H9 (cell line): ENCODE measurements around the gene ENOX2. TPM values are rescaled to one million over a fixed set of nuclear protein-coding genes. Genes with fewer than 3 reads are reported as not detected.
A peak's percentile ranks its signal among the peaks of the same experiment; 100 is the strongest.

Experiments
- DNase-seq: peaks from one replicate; pipeline ENCODE4 v3.0.0-alpha.2; 2017
- H2AFZ ChIP-seq: one replicate; pipeline ENCODE4 v1.6.1; 2013; ENCODE audit warnings: mild to moderate bottlenecking, low read length, control low read depth, moderate library complexity
- H2AK5ac ChIP-seq: 2 replicates; pipeline ENCODE4 v1.6.1; 2013; ENCODE audit warnings: low read length, control low read depth, mixed read lengths; ENCODE audit not compliant: insufficient read length
- H2BK120ac ChIP-seq: one replicate; pipeline ENCODE4 v1.6.1; 2013; ENCODE audit warnings: low read depth, mild to moderate bottlenecking, low read length, control low read depth, inconsistent platforms; ENCODE audit not compliant: poor library complexity, severe bottlenecking
- H2BK12ac ChIP-seq: 2 replicates; pipeline ENCODE4 v1.6.1; 2013; ENCODE audit warnings: low read length, control low read depth, mixed read lengths, low read depth; ENCODE audit not compliant: insufficient read length
- H2BK15ac ChIP-seq: 2 replicates; pipeline ENCODE4 v1.6.1; 2013; ENCODE audit warnings: low read depth, low read length, control low read depth
- H2BK20ac ChIP-seq: one replicate; pipeline ENCODE4 v1.6.1; 2013; ENCODE audit warnings: low read depth, mild to moderate bottlenecking, low read length, control low read depth, inconsistent platforms; ENCODE audit not compliant: poor library complexity, severe bottlenecking
- H2BK5ac ChIP-seq: 2 replicates; pipeline ENCODE4 v1.6.1; 2013; ENCODE audit warnings: low read length, control low read depth, mixed read lengths; ENCODE audit not compliant: insufficient read length
- H3K14ac ChIP-seq: 2 replicates; pipeline ENCODE4 v1.6.1; 2013; ENCODE audit warnings: low read length, control low read depth; ENCODE audit not compliant: insufficient read depth
- H3K18ac ChIP-seq: 2 replicates; pipeline ENCODE4 v1.6.1; 2013; ENCODE audit warnings: low read depth, mild to moderate bottlenecking, mixed read lengths, low read length, control low read depth; ENCODE audit not compliant: insufficient read length
- H3K23ac ChIP-seq: 2 replicates; pipeline ENCODE4 v1.6.1; 2013; ENCODE audit warnings: low read length, control low read depth, mixed read lengths, low read depth; ENCODE audit not compliant: insufficient read length
- H3K23me2 ChIP-seq: 2 replicates; pipeline ENCODE4 v1.6.1; 2013; ENCODE audit warnings: low read depth, mild to moderate bottlenecking, mixed read lengths, low read length, control low read depth; ENCODE audit not compliant: insufficient read length, poor library complexity, severe bottlenecking
- H3K27ac ChIP-seq: 2 replicates; pipeline ENCODE4 v1.5.1; 2013; ENCODE audit warnings: low read length, control low read depth, mixed read lengths, low read depth; ENCODE audit not compliant: insufficient read length
- H3K27me3 ChIP-seq: 2 replicates; pipeline ENCODE4 v1.6.1; 2013; ENCODE audit warnings: low read length, control low read depth, inconsistent platforms; ENCODE audit not compliant: insufficient read depth
- H3K4ac ChIP-seq: 2 replicates; pipeline ENCODE4 v1.6.1; 2013; ENCODE audit warnings: low read depth, mild to moderate bottlenecking, control low read depth, inconsistent platforms, low read length, moderate library complexity
- H3K4me1 ChIP-seq: 2 replicates; pipeline ENCODE4 v1.6.1; 2013; ENCODE audit warnings: low read length, control low read depth, inconsistent platforms; ENCODE audit not compliant: insufficient read depth
- H3K4me2 ChIP-seq: 2 replicates; pipeline ENCODE4 v1.6.1; 2013; ENCODE audit warnings: low read length, control low read depth, mixed read lengths; ENCODE audit not compliant: insufficient read length, insufficient read depth
- H3K56ac ChIP-seq: 2 replicates; pipeline ENCODE4 v1.6.1; 2013; ENCODE audit warnings: low read depth, mild to moderate bottlenecking, mixed read lengths, low read length, control low read depth; ENCODE audit not compliant: insufficient read length
- H3K79me1 ChIP-seq: 2 replicates; pipeline ENCODE4 v1.6.1; 2013; ENCODE audit warnings: low read depth, mild to moderate bottlenecking, moderate library complexity, low read length, control low read depth, inconsistent platforms; ENCODE audit not compliant: insufficient read depth, poor library complexity, severe bottlenecking
- H3K79me2 ChIP-seq: 2 replicates; pipeline ENCODE4 v1.6.1; 2013; ENCODE audit warnings: low read length, control low read depth, inconsistent platforms; ENCODE audit not compliant: insufficient read depth
- H3K9ac ChIP-seq: 2 replicates; pipeline ENCODE4 v1.6.1; 2013; ENCODE audit warnings: low read length, control low read depth, mixed read lengths; ENCODE audit not compliant: insufficient read length; ENCODE audit errors: extremely low read depth
- H3K9me3 ChIP-seq: one replicate; pipeline ENCODE4 v1.6.1; 2013; ENCODE audit warnings: low read depth, low read length, inconsistent platforms; ENCODE audit not compliant: control insufficient read depth
- H3T11ph ChIP-seq: one replicate; pipeline ENCODE4 v1.6.1; 2013; ENCODE audit warnings: mild to moderate bottlenecking, low read length, control low read depth, inconsistent platforms
- H4K20me1 ChIP-seq: one replicate; pipeline ENCODE4 v1.6.1; 2013; ENCODE audit not compliant: control insufficient read depth, insufficient read length, insufficient read depth
- H4K5ac ChIP-seq: 2 replicates; pipeline ENCODE4 v1.6.1; 2013; ENCODE audit warnings: low read depth, mild to moderate bottlenecking, mixed read lengths, low read length, control low read depth; ENCODE audit not compliant: insufficient read length
- H4K8ac ChIP-seq: replicated peaks from 2 replicates; pipeline ENCODE4 v1.6.1; 2013; ENCODE audit warnings: low read length, control low read depth, mixed read lengths, low read depth; ENCODE audit not compliant: insufficient read length
- H4K91ac ChIP-seq: 2 replicates; pipeline ENCODE4 v1.6.1; 2013; ENCODE audit warnings: low read depth, mild to moderate bottlenecking, moderate library complexity, mixed read lengths, low read length, control low read depth; ENCODE audit not compliant: insufficient read length
- H3K27ac Mint-ChIP-seq, 3 experiments: 2 replicates in 2 of 3; 3 replicates in 1 of 3; pipeline ENCODE4 v1.8.0; 2020 to 2021; ENCODE audit warnings: mixed read lengths in 3 of 3, mild to moderate bottlenecking in 1 of 3, moderate library complexity in 1 of 3
- H3K27me3 Mint-ChIP-seq: 2 replicates; pipeline ENCODE4 v1.8.0; 2021; ENCODE audit warnings: low read depth, mild to moderate bottlenecking, moderate library complexity, mixed read lengths
- H3K36me3 Mint-ChIP-seq, 3 experiments: 2 replicates in 2 of 3; 3 replicates in 1 of 3; pipeline ENCODE4 v1.8.0; 2020 to 2021; ENCODE audit warnings: low read depth in 3 of 3, mixed read lengths in 3 of 3; ENCODE audit not compliant: insufficient read depth in 1 of 3
- H3K4me1 Mint-ChIP-seq, 2 experiments: 2 replicates each; pipeline ENCODE4 v1.8.0; 2020; ENCODE audit warnings: mixed read lengths in 2 of 2
- H3K4me3 Mint-ChIP-seq, 2 experiments: 2 replicates in 1 of 2; 3 replicates in 1 of 2; pipeline ENCODE4 v1.8.0; 2020 to 2021; ENCODE audit warnings: mild to moderate bottlenecking in 2 of 2, mixed read lengths in 2 of 2, moderate library complexity in 1 of 2
- H3K9me3 Mint-ChIP-seq, 2 experiments: 2 replicates in 1 of 2; 3 replicates in 1 of 2; pipeline ENCODE4 v1.8.0; 2020; ENCODE audit warnings: mild to moderate bottlenecking in 2 of 2, mixed read lengths in 2 of 2, moderate library complexity in 1 of 2
- WGBS: extraction: QIAGEN DNeasy Blood & Tissue Kit; methylation state at CpG from one replicate; pipeline ENCODE4 v1.1.7; 2013; ENCODE audit warnings: missing lambda C conversion rate, low lambda C conversion rate, mixed read lengths; ENCODE audit not compliant: insufficient read length; ENCODE audit errors: extremely low coverage; 5-methylcytosine and 5-hydroxymethylcytosine counted together
- total RNA-seq: library from RNA; stranded (reverse); gene quantifications from 2 replicates; pipeline ENCODE4 v1.2.1, GENCODE V29; 2021
- TF ChIP-seq, protein P1 (sequence below): fragments of 200-600 bp; sonication (generic); conservative IDR thresholded peaks from 3 replicates; pipeline ENCODE4 v1.8.0; 2021; ENCODE audit warnings: antibody characterized with exemption, mild to moderate bottlenecking

ENOX2 gene
- total RNA-seq, 1 experiment from 2014 or later = 17.7 TPM

- no peaks in the 10 kb centered on the region for H3K79me2 ChIP-seq
- H2BK12ac ChIP-seq = no peak overlapping the region
- no peak overlapping the region for H2AK5ac ChIP-seq
- no peaks in the 10 kb centered on the region for H3K27me3 ChIP-seq
- H3T11ph ChIP-seq = no peak overlapping the region
- Mint-ChIP-seq H3K27me3 (no peaks in the 10 kb centered on the region), H3K4me1 (peaks cover 38 to 56% of the 10 kb centered on the region in 2 experiments), H3K36me3 (peaks cover 0 to 2% (median 0%) of the 10 kb centered on the region in 3 experiments; a peak in 1 of 7 replicates), H3K27ac (peak overlapping the region in 2 of 3 experiments; percentile 18 to 27; a peak in 4 of 7 replicates), H3K4me3 (no peak overlapping the region), H3K9me3 (no peaks in the 10 kb centered on the region)
- peaks cover 3% of the 10 kb centered on the region; the same call in 1 of the 2 replicates for H3K4me1 ChIP-seq
- H3K56ac ChIP-seq = no peak overlapping the region
- no peak overlapping the region for H2BK20ac ChIP-seq
- no peak overlapping the region for H3K4me2 ChIP-seq
- no peak overlapping the region for H4K5ac ChIP-seq
- no peak overlapping the region for H2BK15ac ChIP-seq
- H4K91ac ChIP-seq = no peak overlapping the region
- H3K79me1 ChIP-seq = no peaks in the 10 kb centered on the region
- TF ChIP-seq, protein P1, sequence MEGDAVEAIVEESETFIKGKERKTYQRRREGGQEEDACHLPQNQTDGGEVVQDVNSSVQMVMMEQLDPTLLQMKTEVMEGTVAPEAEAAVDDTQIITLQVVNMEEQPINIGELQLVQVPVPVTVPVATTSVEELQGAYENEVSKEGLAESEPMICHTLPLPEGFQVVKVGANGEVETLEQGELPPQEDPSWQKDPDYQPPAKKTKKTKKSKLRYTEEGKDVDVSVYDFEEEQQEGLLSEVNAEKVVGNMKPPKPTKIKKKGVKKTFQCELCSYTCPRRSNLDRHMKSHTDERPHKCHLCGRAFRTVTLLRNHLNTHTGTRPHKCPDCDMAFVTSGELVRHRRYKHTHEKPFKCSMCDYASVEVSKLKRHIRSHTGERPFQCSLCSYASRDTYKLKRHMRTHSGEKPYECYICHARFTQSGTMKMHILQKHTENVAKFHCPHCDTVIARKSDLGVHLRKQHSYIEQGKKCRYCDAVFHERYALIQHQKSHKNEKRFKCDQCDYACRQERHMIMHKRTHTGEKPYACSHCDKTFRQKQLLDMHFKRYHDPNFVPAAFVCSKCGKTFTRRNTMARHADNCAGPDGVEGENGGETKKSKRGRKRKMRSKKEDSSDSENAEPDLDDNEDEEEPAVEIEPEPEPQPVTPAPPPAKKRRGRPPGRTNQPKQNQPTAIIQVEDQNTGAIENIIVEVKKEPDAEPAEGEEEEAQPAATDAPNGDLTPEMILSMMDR = no peak
- H3K27ac ChIP-seq = no peak overlapping the region
- H4K8ac ChIP-seq = no peak overlapping the region
- H2BK5ac ChIP-seq = no peak overlapping the region
- no peak overlapping the region for H3K9ac ChIP-seq
- H3K4ac ChIP-seq = no peak overlapping the region
- no peaks in the 10 kb centered on the region for H3K23me2 ChIP-seq
- no peak overlapping the region for H3K23ac ChIP-seq
- WGBS = no CpG with 5 or more reads among the region's 6 CpGs
- DNase-seq = no peak
- H3K18ac ChIP-seq = no peak overlapping the region
- no peak overlapping the region for H3K14ac ChIP-seq
- H2AFZ ChIP-seq = no peak overlapping the region
- no peaks in the 10 kb centered on the region for H3K9me3 ChIP-seq
- H2BK120ac ChIP-seq = no peak overlapping the region
- H4K20me1 ChIP-seq = no peaks in the 10 kb centered on the region
Measured at GRCh38 chrX:130625386-130625785, 277.6 kb downstream of the ENOX2 start.
